Measurements from ENCODE around the gene WDR1. TPM values are rescaled to one million over a fixed set of nuclear protein-coding genes. Genes with fewer than 3 reads are reported as not detected.

The WDR1 gene
- total RNA-seq, 5 donors from 2014 or later (not counting 1 experiment from before 2014, with no cell fraction given), result 268 to 308 (median 304) TPM

- Histone ChIP-seq H3K27me3 (replicated peaks in 1 of 2; ENCODE audit: control insufficient read depth in 2 of 2, extremely low read depth in 1 of 2, insufficient read depth in 2 of 2, low read length in 1 of 2) (no peaks in the 10 kb centered on the region), H3K4me3 (ENCODE audit: control insufficient read depth in 1 of 2, extremely low read depth in 1 of 2, low read length in 1 of 2) (no peak overlapping the region), H3K4me1 (ENCODE audit: control insufficient read depth in 1 of 2, extremely low read depth in 1 of 2, insufficient read depth in 2 of 2, low read length in 2 of 2) (peaks cover 72 to 92% of the 10 kb centered on the region in 2 experiments), H3K9me3 (no peaks in the 10 kb centered on the region), H3K27ac (ENCODE audit: low read length) (no peak overlapping the region), H3K36me3 (ENCODE audit: control insufficient read depth in 2 of 2, extremely low read depth in 1 of 2, insufficient read depth in 1 of 2, low read length in 1 of 2) (peaks cover 39 to 65% of the 10 kb centered on the region in 2 donors)
- peaks cover 43% of the 10 kb centered on the region for H3K36me3 Mint-ChIP-seq
- peak overlapping the region; percentile 69 to 89 for H3K27ac Mint-ChIP-seq
- 74% methylated on average over 2 of the region's 4 CpGs for WGBS (ENCODE audit: insufficient coverage)
- H3K9me3 Mint-ChIP-seq, result no peaks in the 10 kb centered on the region
- H3K27me3 Mint-ChIP-seq, result no peaks in the 10 kb centered on the region
- ATAC-seq (replicated peaks in 1 of 4) (no peak), DNase-seq (no peak)
- H3K4me1 Mint-ChIP-seq, result peaks cover 86 to 91% (median 91%) of the 10 kb centered on the region in 3 donors
- H3K4me3 Mint-ChIP-seq, result peak overlapping the region; percentile 87 to 97 (median 90)
- ChIA-PET CTCF (interaction anchor here (0.6 to 1.0 kb wide), 2 partner anchors 12 to 16 kb away, joined by 3 to 7 read pairs; no protein-coding TSS in a partner anchor), POLR2A (no interaction called here)
These were observed 2.5 kb downstream of the WDR1 start for GRCh38 chr4:10114147-10114546.

DNA sequence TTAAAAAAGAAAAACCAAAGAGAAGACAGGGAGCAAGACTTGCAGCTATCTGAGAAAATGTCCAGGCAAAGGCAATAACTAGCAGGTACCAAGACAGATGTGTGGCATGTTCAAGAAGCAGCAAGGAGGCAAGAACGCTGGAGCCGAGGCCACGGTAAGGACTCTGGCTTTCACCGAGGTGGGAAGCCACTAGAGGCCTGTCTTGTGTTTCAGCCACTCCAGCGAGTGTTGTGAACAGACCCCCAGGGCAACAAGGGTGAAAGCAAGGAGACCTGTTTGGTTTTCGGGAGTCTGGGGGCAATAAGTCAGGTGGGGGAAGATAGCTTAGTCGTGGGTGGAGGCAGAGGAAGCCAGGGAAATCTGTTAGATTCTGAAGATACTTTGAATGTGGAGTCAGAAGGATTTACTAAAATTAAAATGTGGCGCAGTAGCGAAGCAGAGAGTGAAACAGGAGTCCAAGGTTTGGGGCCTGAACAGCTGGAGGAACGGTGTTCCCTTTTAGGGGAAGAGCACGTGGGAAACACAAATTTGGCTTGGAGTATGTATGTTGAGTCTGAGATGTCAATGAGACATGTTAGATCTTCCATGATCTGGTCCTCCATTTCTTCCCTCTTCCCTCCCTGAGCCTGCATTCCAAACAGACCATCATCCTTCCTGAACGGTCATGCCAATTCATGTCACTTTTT lies 3.1 kb downstream of the WDR1 start:
- Mint-ChIP-seq H3K36me3 (peaks cover 49% of the 10 kb centered on the region), H3K4me1 (peaks cover 86 to 91% (median 91%) of the 10 kb centered on the region in 3 donors), H3K9me3 (no peaks in the 10 kb centered on the region), H3K27ac (peak overlapping the region; percentile 69 to 89), H3K4me3 (peak overlapping the region; percentile 87 to 97 (median 90)), H3K27me3 (no peaks in the 10 kb centered on the region)
- POLR2A ChIA-PET, result no interaction called here
- peaks cover 41 to 71% of the 10 kb centered on the region in 2 donors for H3K36me3 ChIP-seq (ENCODE audit: control insufficient read depth in 2 of 2, extremely low read depth in 1 of 2, insufficient read depth in 1 of 2, low read length in 1 of 2)
- no peaks in the 10 kb centered on the region for H3K9me3 ChIP-seq
- peaks cover 70 to 92% of the 10 kb centered on the region in 2 experiments for H3K4me1 ChIP-seq (ENCODE audit: control insufficient read depth in 1 of 2, extremely low read depth in 1 of 2, insufficient read depth in 2 of 2, low read length in 2 of 2)
- CTCF ChIA-PET, result no interaction called here
- ATAC-seq (replicated peaks in 1 of 4) (no peak), DNase-seq (no peak)
- no peaks in the 10 kb centered on the region for H3K27me3 ChIP-seq (replicated peaks in 1 of 2; ENCODE audit: control insufficient read depth in 2 of 2, extremely low read depth in 1 of 2, insufficient read depth in 2 of 2, low read length in 1 of 2)
- WGBS (ENCODE audit: insufficient coverage), result 81% methylated on average over 10 of the region's 12 CpGs
- no peak overlapping the region for H3K4me3 ChIP-seq (ENCODE audit: control insufficient read depth in 1 of 2, extremely low read depth in 1 of 2, low read length in 1 of 2)
- no peak overlapping the region for H3K27ac ChIP-seq (ENCODE audit: low read length)

DNA sequence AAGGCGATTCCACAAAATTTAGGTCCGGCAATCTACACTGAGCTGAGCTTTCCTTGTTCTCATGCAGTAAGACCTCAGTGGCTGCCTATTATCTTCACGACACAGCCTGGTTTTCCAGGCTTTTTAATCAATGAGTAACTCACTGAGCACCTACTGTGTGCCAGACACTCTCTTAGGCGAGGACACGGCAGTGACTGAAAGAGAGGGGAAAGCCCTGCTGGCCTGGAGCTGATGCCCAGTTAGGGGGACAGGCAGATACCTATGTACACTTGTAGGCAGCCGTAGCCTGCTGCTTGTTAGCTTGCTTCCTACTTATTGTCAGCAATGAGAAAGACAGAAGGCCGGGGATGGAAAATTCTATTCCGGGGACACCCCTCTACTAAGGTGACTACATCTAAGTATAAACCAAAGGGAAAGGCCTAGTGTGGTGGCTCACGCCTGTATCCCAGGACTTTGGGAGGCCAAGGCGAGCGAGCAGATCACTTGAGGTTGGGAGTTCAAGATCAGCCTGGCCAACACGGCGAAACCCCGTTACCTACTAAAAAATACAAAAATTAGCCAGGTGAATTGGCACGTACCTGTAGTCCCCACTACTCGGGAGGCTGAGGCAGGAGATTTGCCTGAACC lies 3.8 kb downstream of the WDR1 start:
- Histone ChIP-seq H3K36me3 (ENCODE audit: control insufficient read depth in 2 of 2, extremely low read depth in 1 of 2, insufficient read depth in 1 of 2, low read length in 1 of 2) (peaks cover 41 to 79% of the 10 kb centered on the region in 2 donors), H3K27me3 (replicated peaks in 1 of 2; ENCODE audit: control insufficient read depth in 2 of 2, extremely low read depth in 1 of 2, insufficient read depth in 2 of 2, low read length in 1 of 2) (no peaks in the 10 kb centered on the region), H3K4me3 (ENCODE audit: control insufficient read depth in 1 of 2, extremely low read depth in 1 of 2, low read length in 1 of 2) (no peak overlapping the region), H3K9me3 (no peaks in the 10 kb centered on the region), H3K27ac (ENCODE audit: low read length) (no peak overlapping the region), H3K4me1 (ENCODE audit: control insufficient read depth in 1 of 2, extremely low read depth in 1 of 2, insufficient read depth in 2 of 2, low read length in 2 of 2) (peaks cover 68 to 92% of the 10 kb centered on the region in 2 experiments)
- ChIA-PET POLR2A (no interaction called here), CTCF (interaction anchor here in 1 of 2 donors (1.3 kb wide), 1 partner anchor 9 kb away, joined by 4 read pairs; no protein-coding TSS in a partner anchor)
- peaks cover 54% of the 10 kb centered on the region for H3K36me3 Mint-ChIP-seq
- no peaks in the 10 kb centered on the region for H3K27me3 Mint-ChIP-seq
- ATAC-seq (replicated peaks in 1 of 4) (no peak), DNase-seq (no peak)
- peak overlapping the region in 2 of 3 donors; percentile 87 to 97 for H3K4me3 Mint-ChIP-seq
- H3K9me3 Mint-ChIP-seq, result no peaks in the 10 kb centered on the region
- 92% methylated on average over 12 of the region's 16 CpGs for WGBS (ENCODE audit: insufficient coverage)
- H3K27ac Mint-ChIP-seq, result peak overlapping the region; percentile 41 to 65
- peaks cover 86 to 91% (median 91%) of the 10 kb centered on the region in 3 donors for H3K4me1 Mint-ChIP-seq

DNA sequence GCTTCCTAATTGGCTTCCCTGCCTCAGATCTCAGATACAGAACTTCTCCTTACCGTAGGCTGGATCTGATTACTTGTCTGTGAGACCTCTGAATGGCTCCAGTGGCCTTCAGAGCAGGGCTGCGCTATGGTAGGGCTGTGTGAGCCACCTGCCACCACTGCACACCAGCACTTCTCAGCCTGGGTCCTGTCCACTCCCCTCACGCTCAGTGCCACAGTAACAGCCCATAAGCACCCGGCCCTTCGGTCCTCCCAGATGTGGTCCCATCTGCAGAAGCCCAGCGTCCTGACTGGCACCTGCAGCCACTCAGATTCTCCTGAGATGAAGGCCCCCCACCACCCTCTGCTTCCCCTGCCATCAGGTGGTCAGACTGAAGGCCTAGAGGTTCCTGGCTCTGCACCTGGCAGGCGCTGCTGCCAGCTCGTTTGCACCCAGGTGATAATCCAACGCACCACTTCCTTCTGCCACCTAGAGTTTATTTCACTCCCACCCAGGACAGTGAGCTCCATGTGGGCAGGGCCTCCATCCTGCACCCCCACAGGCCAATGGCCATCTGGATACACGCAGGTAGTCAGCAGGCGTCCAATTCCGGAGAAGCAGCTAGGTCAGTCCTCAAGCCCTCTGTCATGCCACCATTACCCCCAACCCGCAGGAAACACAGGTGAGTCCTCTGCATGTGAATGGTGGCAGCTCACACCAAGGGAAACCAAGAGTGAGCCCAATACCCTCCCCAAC lies 5.4 kb downstream of the WDR1 start:
- DNase-seq, result no peak
- Histone ChIP-seq H3K27me3 (replicated peaks in 1 of 2; ENCODE audit: control insufficient read depth in 2 of 2, extremely low read depth in 1 of 2, insufficient read depth in 2 of 2, low read length in 1 of 2) (no peaks in the 10 kb centered on the region), H3K27ac (ENCODE audit: low read length) (peak overlapping the region; percentile 11), H3K4me3 (ENCODE audit: control insufficient read depth in 1 of 2, extremely low read depth in 1 of 2, low read length in 1 of 2) (no peak overlapping the region), H3K36me3 (ENCODE audit: control insufficient read depth in 2 of 2, extremely low read depth in 1 of 2, insufficient read depth in 1 of 2, low read length in 1 of 2) (peaks cover 41 to 90% of the 10 kb centered on the region in 2 donors), H3K4me1 (ENCODE audit: control insufficient read depth in 1 of 2, extremely low read depth in 1 of 2, insufficient read depth in 2 of 2, low read length in 2 of 2) (peaks cover 76 to 99% of the 10 kb centered on the region in 2 experiments), H3K9me3 (no peaks in the 10 kb centered on the region)
- no peaks in the 10 kb centered on the region for H3K9me3 Mint-ChIP-seq
- ChIA-PET CTCF (interaction anchor here in 1 of 2 donors (0.5 kb wide), 1 partner anchor 12 kb away, joined by 3 read pairs; no protein-coding TSS in a partner anchor), POLR2A (no interaction called here)
- no peaks in the 10 kb centered on the region for H3K27me3 Mint-ChIP-seq
- no peak for ATAC-seq (replicated peaks in 1 of 4)
- peak overlapping the region; percentile 83 to 91 for H3K27ac Mint-ChIP-seq
- H3K4me1 Mint-ChIP-seq, result peaks cover 94 to 98% (median 97%) of the 10 kb centered on the region in 3 donors
- peak overlapping the region in 2 of 3 donors; percentile 34 to 87 for H3K4me3 Mint-ChIP-seq
- WGBS (ENCODE audit: insufficient coverage), result 75% methylated on average over 13 of the region's 13 CpGs
- peaks cover 54% of the 10 kb centered on the region for H3K36me3 Mint-ChIP-seq

- H3K9me3 ChIP-seq, result no peaks in the 10 kb centered on the region
- peaks cover 54% of the 10 kb centered on the region for H3K36me3 Mint-ChIP-seq
- no peaks in the 10 kb centered on the region for H3K9me3 Mint-ChIP-seq
- POLR2A ChIA-PET, result interaction anchor here in 1 of 2 donors (0.6 kb wide), 1 partner anchor 185 kb away, joined by 3 read pairs; no protein-coding TSS in a partner anchor
- H3K4me3 ChIP-seq (ENCODE audit: control insufficient read depth in 1 of 2, extremely low read depth in 1 of 2, low read length in 1 of 2), result no peak overlapping the region
- H3K4me1 ChIP-seq (ENCODE audit: control insufficient read depth in 1 of 2, extremely low read depth in 1 of 2, insufficient read depth in 2 of 2, low read length in 2 of 2), result peaks cover 79 to 100% of the 10 kb centered on the region in 2 experiments
- peaks cover 100% of the 10 kb centered on the region in 3 donors for H3K4me1 Mint-ChIP-seq
- peaks cover 41 to 92% of the 10 kb centered on the region in 2 donors for H3K36me3 ChIP-seq (ENCODE audit: control insufficient read depth in 2 of 2, extremely low read depth in 1 of 2, insufficient read depth in 1 of 2, low read length in 1 of 2)
- H3K27ac Mint-ChIP-seq, result peak overlapping the region; percentile 90 to 91
- peak overlapping the region; percentile 55 to 87 (median 64) for H3K4me3 Mint-ChIP-seq
- H3K27me3 Mint-ChIP-seq, result no peaks in the 10 kb centered on the region
- WGBS (ENCODE audit: insufficient coverage), result 67% methylated on average over 10 of the region's 11 CpGs
- peak overlapping the region; percentile 64 for H3K27ac ChIP-seq (ENCODE audit: low read length)
- DNase-seq, result no peak
- no peaks in the 10 kb centered on the region for H3K27me3 ChIP-seq (replicated peaks in 1 of 2; ENCODE audit: control insufficient read depth in 2 of 2, extremely low read depth in 1 of 2, insufficient read depth in 2 of 2, low read length in 1 of 2)
- CTCF ChIA-PET, result interaction anchor here in 1 of 2 donors (0.6 kb wide), 1 partner anchor 26 kb away, joined by 7 read pairs; no protein-coding TSS in a partner anchor
- no peak for ATAC-seq (replicated peaks in 1 of 4)
These were observed 6.5 kb downstream of the WDR1 start for GRCh38 chr4:10109995-10110670.

All from T-cell (primary cell).